SU-DHL-6 (cell line): Measurements from ENCODE around the gene GABRB3.

Experiments used
- EZH2phosphoT487 ChIP-seq: fragments of 200-600 bp; sonication (generic), shearing (Covaris generic); conservative IDR thresholded peaks from 2 replicates; pipeline ENCODE4 v1.6.1; 2018; ENCODE audit warnings: mild to moderate bottlenecking, antibody characterized with exemption, low read length, moderate library complexity, mixed read lengths
- TF ChIP-seq, protein P1 (sequence below): fragments of 200-600 bp; sonication (generic); IDR thresholded peaks from one replicate; pipeline ENCODE4 v1.5.1; 2017; ENCODE audit warnings: antibody characterized with exemption, mild to moderate bottlenecking, low read length, moderate library complexity; ENCODE audit not compliant: insufficient read depth, poor library complexity, severe bottlenecking

- TF ChIP-seq, protein P1, sequence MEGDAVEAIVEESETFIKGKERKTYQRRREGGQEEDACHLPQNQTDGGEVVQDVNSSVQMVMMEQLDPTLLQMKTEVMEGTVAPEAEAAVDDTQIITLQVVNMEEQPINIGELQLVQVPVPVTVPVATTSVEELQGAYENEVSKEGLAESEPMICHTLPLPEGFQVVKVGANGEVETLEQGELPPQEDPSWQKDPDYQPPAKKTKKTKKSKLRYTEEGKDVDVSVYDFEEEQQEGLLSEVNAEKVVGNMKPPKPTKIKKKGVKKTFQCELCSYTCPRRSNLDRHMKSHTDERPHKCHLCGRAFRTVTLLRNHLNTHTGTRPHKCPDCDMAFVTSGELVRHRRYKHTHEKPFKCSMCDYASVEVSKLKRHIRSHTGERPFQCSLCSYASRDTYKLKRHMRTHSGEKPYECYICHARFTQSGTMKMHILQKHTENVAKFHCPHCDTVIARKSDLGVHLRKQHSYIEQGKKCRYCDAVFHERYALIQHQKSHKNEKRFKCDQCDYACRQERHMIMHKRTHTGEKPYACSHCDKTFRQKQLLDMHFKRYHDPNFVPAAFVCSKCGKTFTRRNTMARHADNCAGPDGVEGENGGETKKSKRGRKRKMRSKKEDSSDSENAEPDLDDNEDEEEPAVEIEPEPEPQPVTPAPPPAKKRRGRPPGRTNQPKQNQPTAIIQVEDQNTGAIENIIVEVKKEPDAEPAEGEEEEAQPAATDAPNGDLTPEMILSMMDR, result no peak
- TF ChIP-seq EZH2phosphoT487, result no peak
These were observed 75.0 kb downstream of the GABRB3 start for GRCh38 chr15:26697913-26698312.
